ENCODE results near the gene ITPR2. TPM values are rescaled to one million over a fixed set of nuclear protein-coding genes. Genes with fewer than 3 reads are reported as not detected.

ITPR2 gene
- total RNA-seq, 1 donor from 2014 or later: 28.1 TPM

- DNase-seq (ENCODE audit: low spot score in 2 of 2) (no peak), FAIRE-seq (no peak)
Measured at GRCh38 chr12:26297396-26298070, 535.5 kb downstream of the ITPR2 start.

DNA sequence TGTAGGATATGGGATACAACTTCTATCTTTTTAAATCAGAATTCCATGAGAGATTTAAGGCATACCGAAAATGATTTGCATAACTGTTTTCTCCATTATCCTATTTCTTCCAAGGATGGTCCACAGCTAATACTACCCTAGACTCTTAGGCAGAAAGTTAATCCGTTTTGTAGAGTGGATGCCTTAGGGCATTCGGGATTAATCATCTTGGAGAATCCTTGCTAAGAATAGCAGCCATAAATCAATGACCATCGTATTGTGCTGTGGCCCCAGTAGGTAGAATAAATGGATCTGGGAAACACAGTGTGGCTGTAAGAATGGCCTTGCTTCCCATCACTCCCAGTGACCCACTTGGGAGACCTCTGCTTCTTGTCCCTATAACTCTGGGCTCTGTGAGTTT lies 538.0 kb downstream of the ITPR2 start:
- DNase-seq (ENCODE audit: low spot score in 2 of 2) (no peak), FAIRE-seq (no peak)

DNA sequence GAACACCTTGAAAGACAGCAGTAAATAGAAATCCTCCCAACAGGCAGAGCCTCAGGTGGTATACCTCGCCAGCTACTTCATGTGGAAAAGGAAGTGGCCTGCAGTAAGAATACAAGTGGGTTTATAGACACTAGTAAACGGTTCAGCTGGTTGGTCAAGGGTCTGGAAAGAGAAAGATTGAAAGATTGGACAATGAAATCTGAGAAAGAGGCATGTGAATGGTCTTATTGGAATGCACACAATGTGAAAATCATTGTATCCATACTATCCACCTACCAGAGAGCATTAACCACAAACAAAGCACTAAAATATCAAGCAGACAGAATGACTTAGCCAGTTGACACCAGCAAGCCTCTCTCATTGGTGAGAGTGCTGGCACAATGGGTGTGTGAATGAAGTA lies 539.4 kb downstream of the ITPR2 start:
- FAIRE-seq: no peak

DNA sequence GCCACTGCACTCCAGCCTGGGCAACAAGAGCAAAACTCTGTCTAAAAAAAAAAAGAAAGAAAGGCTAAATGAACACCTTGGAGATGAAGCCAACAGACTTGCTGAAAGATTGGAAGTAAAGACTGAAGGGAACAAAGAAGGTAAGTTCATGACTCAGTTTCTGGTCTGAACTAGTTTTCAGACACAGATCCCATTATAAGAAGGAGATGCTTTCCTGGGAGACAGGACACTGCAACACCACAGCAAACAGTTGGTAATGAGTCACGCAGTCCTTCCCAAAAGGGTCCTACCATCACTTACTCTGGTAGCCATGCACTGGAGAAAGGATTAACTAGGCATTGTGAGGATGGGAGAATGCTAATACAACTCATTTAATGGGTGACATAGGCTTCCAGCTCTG lies 540.4 kb downstream of the ITPR2 start:
- FAIRE-seq: no peak

More for the DNA sequence above, 539.4 kb downstream of the ITPR2 start:
- no peak for DNase-seq (ENCODE audit: low spot score in 2 of 2)

DNA sequence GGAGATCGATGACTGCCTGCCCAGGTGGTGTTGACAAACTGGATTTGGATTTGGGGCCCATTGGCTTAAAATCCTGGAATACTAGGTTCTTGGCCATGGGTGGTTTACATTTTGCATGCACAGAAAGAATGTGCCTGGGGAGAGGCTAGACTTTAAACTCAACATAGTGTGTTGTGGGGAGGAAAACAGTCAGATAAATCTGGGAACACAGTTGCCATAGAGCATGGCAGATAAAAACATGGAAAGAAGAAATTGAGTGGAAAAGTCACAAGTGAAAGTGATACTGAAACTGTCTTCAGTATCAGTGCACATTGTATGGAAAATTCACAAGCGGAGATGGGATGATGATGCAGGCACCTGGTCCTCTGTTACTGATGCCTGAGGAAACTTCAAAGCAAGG lies 542.4 kb downstream of the ITPR2 start:
- DNase-seq (ENCODE audit: low spot score in 2 of 2) (no peak), FAIRE-seq (no peak)

More for the DNA sequence above, 540.4 kb downstream of the ITPR2 start:
- no peak for DNase-seq (ENCODE audit: low spot score in 2 of 2)

DNA sequence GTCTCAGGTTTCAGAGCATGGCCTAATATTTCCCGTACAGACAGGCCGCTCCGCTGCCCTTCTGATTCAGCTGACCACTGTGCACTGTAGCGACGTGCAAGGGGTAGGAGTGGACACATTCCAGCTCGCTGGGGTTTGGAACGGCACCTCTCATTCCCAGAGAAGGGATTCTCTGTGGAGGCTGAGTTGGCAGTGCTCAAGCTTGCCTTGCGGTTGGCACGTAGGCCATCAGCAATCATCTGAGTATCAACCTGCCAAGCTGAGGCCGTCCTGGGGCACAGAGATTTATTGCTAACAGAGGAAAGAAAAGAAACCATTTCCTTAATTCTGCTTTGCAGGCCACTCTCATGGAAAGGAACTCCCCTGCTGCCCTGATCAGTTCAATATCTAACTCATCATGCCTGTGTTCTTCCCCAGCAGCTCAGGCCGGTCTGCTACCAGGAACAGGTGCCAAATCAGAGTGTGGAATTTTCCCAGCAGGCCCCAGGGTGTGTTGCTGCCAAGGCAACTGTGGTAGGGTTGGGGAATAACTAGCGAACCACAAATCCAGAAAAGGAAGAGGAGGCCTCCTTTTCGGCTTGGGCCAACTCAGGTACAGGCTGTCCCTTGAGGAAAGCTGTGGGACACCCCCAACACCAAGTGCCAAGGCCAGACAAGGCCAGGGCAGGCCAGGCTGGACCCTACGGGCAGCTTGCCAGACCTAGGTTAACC lies 545.2 kb downstream of the ITPR2 start:
- no peak for FAIRE-seq
- DNase-seq (ENCODE audit: low spot score in 2 of 2): no peak

Small RNA genes within 50 kb of the gene (small RNA-seq; reads per million reads assigned to genes)
- not detected for gene RNA5SP354

Other genes with a start within 250 kb of the ITPR2 start
- gene INTS13, start 104.8 kb upstream of the ITPR2 start, total RNA-seq: 26.9 TPM
- gene FGFR1OP2, start 105.3 kb upstream of the ITPR2 start, total RNA-seq: 42.0 TPM
- gene TM7SF3, start 181.2 kb upstream of the ITPR2 start, total RNA-seq: 90.1 TPM
- gene MED21, start 189.4 kb upstream of the ITPR2 start, total RNA-seq: 130 TPM
- gene C12orf71, start 249.4 kb upstream of the ITPR2 start, total RNA-seq: not detected

Measured in frontal cortex (tissue), 4 donors.